ENCODE results near the gene NR3C2.
"Not testable (repeated sequence)": the region's sequence is repeated elsewhere in the genome, so short reads cannot be mapped to it uniquely, and the experiment has no call there.

The NR3C2 gene

GRCh38 chr4:148094149-148094548 is 348.1 kb downstream of the NR3C2 start:
- no peak for DNase-seq

DNA sequence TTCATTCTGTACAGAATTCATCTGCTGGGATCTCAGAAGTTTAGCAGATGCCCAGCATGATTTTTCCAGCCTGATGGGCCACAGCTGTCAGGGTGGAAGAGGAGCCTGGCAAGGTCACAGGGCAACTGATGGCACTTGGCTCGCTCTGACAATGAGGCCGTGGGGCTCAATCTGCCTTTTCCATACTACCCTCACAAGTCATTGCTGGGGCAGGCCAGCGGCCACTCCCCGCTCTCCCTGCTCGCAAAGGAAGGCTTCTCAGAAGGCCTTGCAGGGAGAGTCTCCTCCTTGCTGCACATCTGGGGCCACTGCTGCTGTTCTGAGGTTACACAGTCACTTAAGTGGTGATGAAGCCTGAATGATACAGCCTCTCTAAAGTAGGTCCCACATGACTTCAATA is 349.1 kb downstream of the NR3C2 start:
- no peak for DNase-seq

DNA sequence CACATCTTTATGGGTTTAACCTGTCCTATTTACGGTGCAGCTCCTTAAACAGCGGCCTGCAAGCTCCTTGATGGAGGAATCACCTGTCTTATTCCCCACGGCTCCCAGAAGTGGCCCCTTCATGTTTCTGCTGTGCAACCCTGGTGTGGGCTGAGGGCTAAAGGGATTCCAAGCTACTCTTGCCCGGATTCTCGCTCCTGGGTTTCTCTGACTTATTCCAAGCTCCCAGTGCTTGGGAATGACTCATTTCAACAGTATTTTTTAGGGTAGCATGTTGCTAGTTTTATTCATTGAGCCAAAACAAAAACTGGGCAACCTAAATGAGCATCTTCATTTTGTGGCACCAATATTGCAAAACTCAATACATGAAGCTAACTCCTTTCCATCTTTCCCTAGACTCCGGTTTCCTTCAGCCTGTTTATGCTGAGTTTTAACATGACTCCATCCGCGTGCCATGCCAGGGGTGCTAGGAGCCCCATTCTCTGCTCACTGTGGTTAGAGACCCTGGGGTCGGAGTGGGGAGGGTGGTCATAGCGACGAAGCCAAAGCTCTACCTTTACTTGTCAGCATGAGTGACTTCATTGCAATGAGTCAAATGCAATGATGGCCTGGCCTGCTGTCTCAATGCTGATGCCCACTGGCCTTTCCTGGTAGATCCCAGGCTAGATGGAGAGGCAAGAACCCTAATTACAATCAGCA is 349.7 kb downstream of the NR3C2 start:
- no peak for DNase-seq

- DNase-seq, result no peak
These were observed 350.3 kb downstream of the NR3C2 start for GRCh38 chr4:148091896-148092295.

DNA sequence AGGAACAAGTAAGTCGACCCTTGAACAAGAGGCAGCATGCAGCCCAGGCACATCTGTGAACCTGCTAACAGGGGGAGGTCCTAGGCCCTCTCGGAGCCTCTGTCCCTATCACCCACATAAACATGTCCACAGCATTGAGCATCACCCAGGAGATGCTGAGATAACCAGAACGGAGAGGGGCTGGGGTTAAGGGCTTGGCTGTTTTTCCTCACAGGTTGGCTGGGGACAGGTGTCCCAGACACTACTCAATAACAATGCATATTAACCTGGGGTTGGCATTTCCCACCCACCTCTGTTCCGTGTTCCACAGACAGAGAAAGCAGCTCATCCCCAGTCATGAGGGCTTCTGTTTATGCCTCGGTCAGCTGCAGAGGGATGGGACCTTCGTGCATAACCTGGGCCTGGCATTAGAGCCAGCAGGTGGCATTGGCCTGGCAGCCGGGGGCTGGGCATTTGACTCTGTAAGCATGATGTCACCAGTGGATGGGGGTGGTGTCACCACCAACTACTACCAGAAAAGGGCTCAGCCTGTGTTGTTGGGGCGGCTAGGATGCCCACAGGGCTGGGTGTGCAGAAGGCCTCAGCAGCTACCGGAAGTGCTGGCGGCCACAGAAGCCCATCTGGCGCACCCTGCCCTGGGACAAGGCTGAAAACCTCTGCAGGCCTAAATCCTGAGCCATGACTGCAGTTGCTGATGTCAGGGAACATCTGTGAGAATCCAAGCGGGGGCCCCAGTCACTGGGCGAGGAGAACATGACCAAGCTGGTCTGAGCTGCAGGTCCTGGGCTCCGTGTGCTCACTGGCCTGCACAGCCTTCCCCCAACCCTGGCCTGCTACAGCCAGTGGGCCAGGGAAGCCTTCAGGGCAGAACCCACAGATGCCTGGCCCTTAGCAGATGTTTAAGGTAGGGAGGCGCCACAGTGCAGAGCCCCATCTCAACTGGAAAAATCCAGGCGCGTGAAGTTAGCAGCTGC is 351.4 kb downstream of the NR3C2 start:
- DNase-seq, result no peak

- DNase-seq, result no peak
These were observed 352.2 kb downstream of the NR3C2 start for GRCh38 chr4:148090029-148090428.

DNA sequence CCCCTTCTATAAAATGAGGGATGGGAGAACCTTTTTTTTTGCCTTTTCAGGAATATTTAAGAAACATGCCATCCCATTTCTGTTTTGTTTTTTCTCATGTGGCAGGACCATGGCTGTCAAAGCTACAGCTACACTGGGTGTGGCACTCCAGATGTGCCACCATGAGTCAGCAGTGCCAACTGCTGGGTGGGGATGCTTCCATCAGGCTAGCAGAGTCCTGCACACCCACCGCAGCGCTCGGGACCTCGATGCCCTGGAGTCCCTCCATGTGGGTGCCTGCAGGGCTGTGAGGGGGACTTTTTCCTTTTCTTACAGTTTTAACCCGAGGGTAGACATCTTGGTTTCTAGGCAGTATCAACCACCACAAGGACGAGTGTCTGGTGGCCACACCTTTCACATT is 352.6 kb downstream of the NR3C2 start:
- no peak for DNase-seq

DNA sequence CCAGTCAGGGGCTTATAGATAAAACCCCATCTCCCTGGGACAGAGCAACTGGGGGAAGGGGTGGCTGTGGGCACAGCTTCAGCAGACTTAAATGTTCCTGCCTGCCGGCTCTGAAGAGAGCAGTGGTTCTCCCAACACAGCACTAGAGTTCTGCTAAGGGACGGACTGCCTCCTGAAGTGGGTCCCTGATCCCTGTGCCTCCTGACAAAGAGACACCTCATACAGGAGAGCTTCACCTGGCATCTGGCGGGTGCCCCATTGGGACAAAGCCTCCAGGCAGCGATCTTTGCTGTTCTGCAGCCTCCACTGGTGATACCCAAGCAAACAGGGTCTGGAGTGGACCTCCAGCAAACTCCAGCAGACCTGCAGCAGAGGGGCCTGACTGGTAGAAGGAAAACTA is 359.1 kb downstream of the NR3C2 start:
- not testable (repeated sequence) for DNase-seq

- DNase-seq, result no peak
These were observed 360.5 kb downstream of the NR3C2 start for GRCh38 chr4:148081745-148082144.

GRCh38 chr4:148081267-148081666 is 360.9 kb downstream of the NR3C2 start:
- DNase-seq, result no peak

DNA sequence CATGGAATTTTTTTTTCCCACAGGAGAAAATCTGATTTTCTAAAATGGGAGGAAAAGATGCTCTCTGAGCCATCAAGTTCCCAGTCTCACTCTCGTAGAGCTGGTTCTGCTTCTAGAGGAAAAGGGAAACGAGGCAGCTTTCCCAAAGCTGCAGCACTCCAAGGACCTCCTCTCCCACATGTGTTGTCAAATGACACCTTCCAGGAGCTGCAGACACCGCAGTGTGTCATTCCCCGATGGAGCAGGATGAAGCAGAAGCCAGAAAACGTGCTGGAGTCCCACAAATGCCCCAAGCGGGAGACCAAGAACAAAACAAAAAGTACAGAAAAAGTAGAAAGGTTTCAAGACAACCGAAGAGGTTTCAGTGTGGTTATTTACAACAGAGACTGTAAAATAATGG is 362.3 kb downstream of the NR3C2 start:
- no peak for DNase-seq

- DNase-seq, result no peak
These were observed 364.2 kb downstream of the NR3C2 start for GRCh38 chr4:148078061-148078460.

GRCh38 chr4:148077581-148077980 is 364.6 kb downstream of the NR3C2 start:
- no peak for DNase-seq

GRCh38 chr4:148076964-148077363 is 365.2 kb downstream of the NR3C2 start:
- no peak for DNase-seq

DNA sequence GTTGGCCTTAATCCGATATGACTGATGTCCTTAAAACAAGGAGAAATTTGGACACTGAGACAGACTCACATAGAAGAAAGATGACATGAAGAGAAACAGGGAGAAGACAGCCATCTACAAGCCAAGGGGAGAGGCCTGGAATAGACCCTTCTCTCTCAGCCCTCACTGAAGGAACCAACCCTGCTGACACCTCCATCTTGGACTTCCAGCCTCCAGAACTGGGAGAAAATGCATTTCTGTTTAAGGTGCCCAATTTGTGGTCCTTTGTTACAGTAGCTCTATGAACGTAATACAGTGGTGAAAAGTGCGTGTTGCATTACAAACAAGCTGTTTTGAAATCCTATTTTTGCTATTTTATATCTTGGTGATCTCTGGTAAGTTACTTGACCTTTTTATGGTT is 366.8 kb downstream of the NR3C2 start:
- DNase-seq, result no peak

- no peak for DNase-seq
These were observed 367.8 kb downstream of the NR3C2 start for GRCh38 chr4:148074462-148074861.

DNA sequence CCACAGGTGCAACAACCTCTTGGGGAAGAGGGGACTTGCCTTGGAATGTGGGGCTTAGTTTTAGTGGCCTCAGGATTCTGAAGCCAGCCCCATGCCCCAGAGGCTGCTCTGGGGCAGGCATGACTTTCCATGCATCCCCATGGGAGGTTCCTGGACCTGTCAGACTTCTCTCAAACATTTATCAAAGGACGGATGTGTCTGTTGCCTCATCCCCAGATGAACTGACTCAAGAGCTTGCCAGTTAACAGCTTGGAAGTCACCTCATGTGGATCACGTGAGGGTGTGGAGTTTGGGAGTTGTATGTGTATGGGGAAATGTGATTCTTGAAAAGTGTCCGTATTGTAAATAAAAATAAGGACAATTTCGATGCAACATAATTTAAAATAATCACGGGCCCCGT is 368.9 kb downstream of the NR3C2 start:
- DNase-seq, result no peak

DNA sequence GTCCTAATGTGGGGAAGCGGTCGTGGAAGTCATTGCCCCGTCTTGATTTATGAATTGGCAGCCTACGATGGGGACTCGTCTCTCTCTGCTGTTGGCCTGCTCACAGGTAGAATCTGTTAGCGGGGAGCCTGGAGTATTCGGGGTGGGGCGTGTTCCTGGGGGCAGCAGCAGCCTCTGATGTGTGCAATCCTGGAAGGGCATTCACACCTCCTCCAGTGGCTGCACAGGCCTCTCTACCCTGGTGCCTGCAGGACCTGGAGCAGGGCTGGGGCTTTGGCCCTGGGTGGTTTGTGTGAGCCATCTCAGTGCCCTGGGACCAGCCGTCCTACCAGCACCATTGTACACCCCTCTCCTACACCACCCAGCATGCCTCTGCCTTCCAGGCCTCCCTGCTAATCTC is 369.4 kb downstream of the NR3C2 start:
- no peak for DNase-seq

DNA sequence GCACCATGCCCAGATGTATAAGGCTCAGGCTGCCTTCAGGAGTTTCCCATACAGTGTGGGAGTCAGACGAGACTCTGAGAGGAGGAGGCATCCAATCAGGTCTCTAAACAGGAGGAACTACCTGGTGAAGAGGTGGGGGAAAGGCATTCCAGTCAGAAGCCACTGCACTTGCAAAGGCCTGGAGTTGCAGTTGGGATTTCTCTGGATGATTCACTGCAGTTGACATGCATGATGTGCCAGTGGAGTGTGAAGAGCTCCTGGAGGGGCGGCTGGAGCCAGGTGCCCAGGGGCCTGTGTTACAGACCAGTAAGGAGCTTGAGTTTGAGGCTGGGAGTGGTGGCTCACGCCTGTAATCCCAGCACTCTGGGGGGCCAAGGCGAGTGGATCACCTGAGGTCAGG is 371.2 kb downstream of the NR3C2 start:
- DNase-seq, result no peak

GRCh38 chr4:148069895-148070178 is 372.4 kb downstream of the NR3C2 start:
- no peak for DNase-seq

DNA sequence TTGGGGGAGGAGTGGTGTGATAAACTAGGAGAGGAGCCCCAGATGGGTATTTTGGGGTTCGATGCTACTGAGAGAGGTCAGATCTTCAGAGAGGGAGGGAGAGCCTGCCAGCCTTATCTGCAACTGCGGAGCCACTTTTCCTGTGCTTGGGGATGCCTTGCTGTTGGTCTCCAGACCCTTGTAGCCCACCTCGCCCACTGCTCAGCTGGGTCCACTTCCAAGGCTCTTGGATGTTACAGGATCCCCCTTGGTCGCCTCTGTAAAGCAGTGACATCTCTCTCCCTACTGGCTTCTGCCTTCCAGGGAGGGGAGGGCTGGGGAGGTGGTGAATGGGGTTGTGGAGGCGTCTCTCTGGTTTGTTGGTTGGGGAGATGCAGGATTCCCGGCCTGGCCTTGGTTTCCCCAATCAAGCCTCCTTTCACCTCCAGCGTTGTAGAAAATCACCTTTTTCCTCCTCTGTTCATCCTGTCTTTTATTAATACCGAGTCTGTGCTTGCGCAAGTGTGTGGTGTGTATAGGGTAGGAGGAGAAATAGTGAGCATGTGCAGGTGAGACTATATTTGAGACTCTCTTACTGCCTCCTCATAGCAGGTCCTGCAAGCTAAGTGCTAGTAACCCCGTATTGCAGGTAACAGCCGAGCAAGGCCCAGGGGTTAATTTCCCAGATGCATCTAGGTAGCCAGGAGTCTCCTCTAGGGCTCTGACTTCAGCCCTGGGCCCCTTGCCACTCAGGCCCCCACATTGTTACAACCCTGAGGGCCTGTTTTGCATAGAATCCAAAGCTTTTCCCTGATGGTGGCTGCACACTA is 372.9 kb downstream of the NR3C2 start:
- no peak for DNase-seq

DNA sequence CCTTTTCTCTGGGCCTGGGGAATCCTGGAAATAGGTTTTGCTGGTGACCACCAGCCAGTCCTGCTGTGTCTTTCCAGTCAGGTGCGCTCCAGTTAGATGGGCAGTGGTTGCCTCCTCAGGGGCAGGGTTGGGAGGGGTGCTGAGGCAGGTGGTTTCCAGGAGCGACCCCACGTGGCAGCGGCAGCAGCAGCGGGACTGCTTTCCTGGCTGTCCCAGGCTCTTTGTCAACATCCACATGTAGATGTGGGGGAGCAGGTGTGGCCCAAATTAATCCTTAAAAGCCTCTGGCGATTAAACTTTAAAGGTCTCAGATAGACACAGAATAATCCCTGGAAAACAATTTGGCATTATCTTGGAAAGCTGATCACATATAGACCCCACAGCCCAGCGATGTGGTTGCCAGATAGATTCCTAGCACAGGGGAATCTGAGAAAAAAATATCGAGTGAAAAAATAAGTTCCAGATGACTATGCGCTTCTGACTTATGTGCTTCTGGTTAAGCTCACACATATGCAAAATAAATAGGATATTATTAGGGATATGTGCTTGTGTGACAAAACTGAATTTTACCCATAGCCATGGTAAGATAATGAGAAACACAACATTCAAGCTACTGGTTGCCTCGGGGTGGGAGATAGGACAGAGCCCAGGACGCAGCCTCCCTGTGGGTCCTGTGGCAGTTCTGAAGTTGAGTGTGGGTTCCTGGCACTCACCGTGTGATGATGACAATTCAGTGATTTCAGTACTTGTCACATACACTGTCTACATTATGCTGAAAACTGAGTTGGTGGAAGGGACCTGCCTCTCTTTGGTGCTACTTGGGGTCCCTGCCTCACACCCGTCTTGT is 373.9 kb downstream of the NR3C2 start:
- no peak for DNase-seq
